ENCODE results near the gene USP33. TPM values are rescaled to one million over a fixed set of nuclear protein-coding genes. Genes with fewer than 3 reads are reported as not detected.

USP33 gene
- total and polyA plus RNA-seq, 2 of the 13 experiments (the other 11 are each of a cell fraction or from before 2014, with no cell fraction given): 32.0 to 49.1 TPM

DNA sequence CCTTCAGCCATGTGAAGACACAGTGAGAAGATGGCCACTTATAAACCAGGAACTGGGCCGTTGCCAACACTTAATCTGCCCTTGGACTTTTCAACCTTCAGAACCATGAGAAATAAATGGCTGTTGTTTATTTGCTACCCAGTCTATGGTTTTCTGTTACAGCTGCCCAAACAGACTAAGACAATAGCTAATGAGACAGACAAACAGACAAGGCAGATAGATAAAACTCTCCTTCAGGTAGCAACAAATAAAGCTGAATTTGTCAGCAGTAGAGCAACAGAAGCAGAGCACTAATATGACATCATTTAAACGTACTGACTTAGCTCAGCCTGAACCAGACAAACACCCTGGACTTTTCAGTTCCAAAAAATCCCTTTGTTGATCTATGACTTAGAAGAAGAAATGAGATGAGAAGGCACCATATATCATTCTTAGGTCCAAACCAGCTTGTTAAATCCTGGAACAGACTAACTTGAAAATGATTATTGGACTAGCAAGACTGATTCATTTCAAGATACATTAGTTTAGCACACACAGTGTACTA is 104.1 kb downstream of the USP33 start (continued):
- TF ChIP-seq ZNF564 (CRISPR knock-in tag; IDR thresholded peaks at IDR 0.05) (no peak; the same call in 1 of the 2 replicates), LCORL (IDR thresholded peaks at IDR 0.05) (no peak), LCORL (CRISPR knock-in tag; IDR thresholded peaks at IDR 0.05) (no peak), GABPB1 (CRISPR knock-in tag; IDR thresholded peaks at IDR 0.05) (no peak), ZBTB1 (CRISPR knock-in tag; IDR thresholded peaks at IDR 0.05; ENCODE audit: borderline replicate concordance) (no peak), HHEX (CRISPR knock-in tag; IDR thresholded peaks at IDR 0.05) (no peak), SKI (IDR thresholded peaks at IDR 0.05; ENCODE audit: partially characterized antibody) (peak; percentile 77), SALL1 (CRISPR knock-in tag; IDR thresholded peaks at IDR 0.05) (peak; percentile 20; the same call in 1 of the 2 replicates), ZNF713 (CRISPR knock-in tag; IDR thresholded peaks at IDR 0.05) (no peak), ZMYM3 (CRISPR knock-in tag; IDR thresholded peaks at IDR 0.05) (no peak), ZNF234 (CRISPR knock-in tag; conservative IDR thresholded peaks at IDR 0.05) (no peak), ZSCAN30 (CRISPR knock-in tag; IDR thresholded peaks at IDR 0.05) (no peak), ZNF547 (CRISPR knock-in tag; IDR thresholded peaks at IDR 0.05) (no peak), ZMYM4 (CRISPR knock-in tag; IDR thresholded peaks at IDR 0.05) (peak; percentile 72), WIZ (CRISPR knock-in tag; IDR thresholded peaks at IDR 0.05) (no peak), ZUFSP (CRISPR knock-in tag; IDR thresholded peaks at IDR 0.05; ENCODE audit: borderline replicate concordance) (no peak)
- TF ChIP-seq, protein P1, sequence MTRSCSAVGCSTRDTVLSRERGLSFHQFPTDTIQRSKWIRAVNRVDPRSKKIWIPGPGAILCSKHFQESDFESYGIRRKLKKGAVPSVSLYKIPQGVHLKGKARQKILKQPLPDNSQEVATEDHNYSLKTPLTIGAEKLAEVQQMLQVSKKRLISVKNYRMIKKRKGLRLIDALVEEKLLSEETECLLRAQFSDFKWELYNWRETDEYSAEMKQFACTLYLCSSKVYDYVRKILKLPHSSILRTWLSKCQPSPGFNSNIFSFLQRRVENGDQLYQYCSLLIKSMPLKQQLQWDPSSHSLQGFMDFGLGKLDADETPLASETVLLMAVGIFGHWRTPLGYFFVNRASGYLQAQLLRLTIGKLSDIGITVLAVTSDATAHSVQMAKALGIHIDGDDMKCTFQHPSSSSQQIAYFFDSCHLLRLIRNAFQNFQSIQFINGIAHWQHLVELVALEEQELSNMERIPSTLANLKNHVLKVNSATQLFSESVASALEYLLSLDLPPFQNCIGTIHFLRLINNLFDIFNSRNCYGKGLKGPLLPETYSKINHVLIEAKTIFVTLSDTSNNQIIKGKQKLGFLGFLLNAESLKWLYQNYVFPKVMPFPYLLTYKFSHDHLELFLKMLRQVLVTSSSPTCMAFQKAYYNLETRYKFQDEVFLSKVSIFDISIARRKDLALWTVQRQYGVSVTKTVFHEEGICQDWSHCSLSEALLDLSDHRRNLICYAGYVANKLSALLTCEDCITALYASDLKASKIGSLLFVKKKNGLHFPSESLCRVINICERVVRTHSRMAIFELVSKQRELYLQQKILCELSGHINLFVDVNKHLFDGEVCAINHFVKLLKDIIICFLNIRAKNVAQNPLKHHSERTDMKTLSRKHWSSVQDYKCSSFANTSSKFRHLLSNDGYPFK (CRISPR knock-in tag; IDR thresholded peaks at IDR 0.05; ENCODE audit: borderline replicate concordance): no peak
- TF ChIP-seq, protein P2, sequence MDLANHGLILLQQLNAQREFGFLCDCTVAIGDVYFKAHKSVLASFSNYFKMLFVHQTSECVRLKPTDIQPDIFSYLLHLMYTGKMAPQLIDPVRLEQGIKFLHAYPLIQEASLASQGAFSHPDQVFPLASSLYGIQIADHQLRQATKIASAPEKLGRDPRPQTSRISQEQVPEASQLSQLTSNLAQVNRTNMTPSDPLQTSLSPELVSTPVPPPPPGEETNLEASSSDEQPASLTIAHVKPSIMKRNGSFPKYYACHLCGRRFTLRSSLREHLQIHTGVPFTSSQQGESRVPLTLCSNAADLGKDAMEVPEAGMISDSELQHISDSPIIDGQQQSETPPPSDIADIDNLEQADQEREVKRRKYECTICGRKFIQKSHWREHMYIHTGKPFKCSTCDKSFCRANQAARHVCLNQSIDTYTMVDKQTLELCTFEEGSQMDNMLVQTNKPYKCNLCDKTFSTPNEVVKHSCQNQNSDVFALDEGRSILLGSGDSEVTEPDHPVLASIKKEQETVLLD (CRISPR knock-in tag; IDR thresholded peaks at IDR 0.05; ENCODE audit: low read depth): no peak
- TF ChIP-seq, protein P3, sequence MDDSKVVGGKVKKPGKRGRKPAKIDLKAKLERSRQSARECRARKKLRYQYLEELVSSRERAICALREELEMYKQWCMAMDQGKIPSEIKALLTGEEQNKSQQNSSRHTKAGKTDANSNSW (CRISPR knock-in tag; IDR thresholded peaks at IDR 0.05; ENCODE audit: borderline replicate concordance): no peak
- TF ChIP-seq, protein P4, sequence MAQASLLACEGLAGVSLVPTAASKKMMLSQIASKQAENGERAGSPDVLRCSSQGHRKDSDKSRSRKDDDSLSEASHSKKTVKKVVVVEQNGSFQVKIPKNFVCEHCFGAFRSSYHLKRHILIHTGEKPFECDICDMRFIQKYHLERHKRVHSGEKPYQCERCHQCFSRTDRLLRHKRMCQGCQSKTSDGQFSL (CRISPR knock-in tag; IDR thresholded peaks at IDR 0.05): no peak
- TF ChIP-seq, protein P5, sequence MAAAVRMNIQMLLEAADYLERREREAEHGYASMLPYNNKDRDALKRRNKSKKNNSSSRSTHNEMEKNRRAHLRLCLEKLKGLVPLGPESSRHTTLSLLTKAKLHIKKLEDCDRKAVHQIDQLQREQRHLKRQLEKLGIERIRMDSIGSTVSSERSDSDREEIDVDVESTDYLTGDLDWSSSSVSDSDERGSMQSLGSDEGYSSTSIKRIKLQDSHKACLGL (CRISPR knock-in tag; IDR thresholded peaks at IDR 0.05): no peak
